ENCODE results near the gene CDC6.
A peak's percentile ranks its signal among the peaks of the same experiment; 100 is the strongest.

The CDC6 gene

GRCh38 chr17:40323391-40324381, 36.0 kb downstream of the CDC6 start:
- peak overlapping the region; percentile 99 for H3K27ac ChIP-seq
- CTCF ChIA-PET = interaction anchor here (0.6 kb wide), 1 partner anchor 63 kb away, joined by 3 read pairs; no protein-coding TSS in a partner anchor
- no peak for TF ChIP-seq CTCF (conservative IDR thresholded peaks at IDR 0.05; ENCODE audit: low read depth)
- no peak for DNase-seq (ENCODE audit: low spot score)
- POLR2A ChIA-PET (ENCODE audit: low non-redundant PET) = interaction anchor here (0.6 kb wide), 1 partner anchor 10 kb away, joined by 3 read pairs; no protein-coding TSS in a partner anchor

GRCh38 chr17:40325156-40326013, 37.7 kb downstream of the CDC6 start:
- no peak for DNase-seq (ENCODE audit: low spot score)
- H3K27ac ChIP-seq = peak overlapping the region; percentile 99
- POLR2A ChIA-PET (ENCODE audit: low non-redundant PET) = no interaction called here
- CTCF ChIA-PET = interaction anchor here (1.0 to 1.1 kb wide), 3 partner anchors 8 to 40 kb away, joined by 3 to 6 read pairs (median 4); partner anchors contain the start of gene GJD3
- no peak for TF ChIP-seq CTCF (conservative IDR thresholded peaks at IDR 0.05; ENCODE audit: low read depth)

GRCh38 chr17:40326014-40326831, 38.5 kb downstream of the CDC6 start:
- ChIA-PET CTCF (interaction anchor here (1.1 kb wide), 2 partner anchors 9 to 15 kb away, joined by 3 to 6 read pairs; no protein-coding TSS in a partner anchor), POLR2A (ENCODE audit: low non-redundant PET) (no interaction called here)
- no peak for DNase-seq (ENCODE audit: low spot score)

GRCh38 chr17:40326832-40327199, 39.1 kb downstream of the CDC6 start:
- no peak for DNase-seq (ENCODE audit: low spot score)
- ChIA-PET POLR2A (ENCODE audit: low non-redundant PET) (no interaction called here), CTCF (interaction anchor here (1.1 kb wide), 1 partner anchor 9 kb away, joined by 6 read pairs; no protein-coding TSS in a partner anchor)
- no peak for TF ChIP-seq CTCF (conservative IDR thresholded peaks at IDR 0.05; ENCODE audit: low read depth)
- H3K27ac ChIP-seq = peak overlapping the region; percentile 99

More at GRCh38 chr17:40326014-40326831, 38.5 kb downstream of the CDC6 start:
- H3K27ac ChIP-seq = peak overlapping the region; percentile 99
- no peak for TF ChIP-seq CTCF (conservative IDR thresholded peaks at IDR 0.05; ENCODE audit: low read depth)

DNA sequence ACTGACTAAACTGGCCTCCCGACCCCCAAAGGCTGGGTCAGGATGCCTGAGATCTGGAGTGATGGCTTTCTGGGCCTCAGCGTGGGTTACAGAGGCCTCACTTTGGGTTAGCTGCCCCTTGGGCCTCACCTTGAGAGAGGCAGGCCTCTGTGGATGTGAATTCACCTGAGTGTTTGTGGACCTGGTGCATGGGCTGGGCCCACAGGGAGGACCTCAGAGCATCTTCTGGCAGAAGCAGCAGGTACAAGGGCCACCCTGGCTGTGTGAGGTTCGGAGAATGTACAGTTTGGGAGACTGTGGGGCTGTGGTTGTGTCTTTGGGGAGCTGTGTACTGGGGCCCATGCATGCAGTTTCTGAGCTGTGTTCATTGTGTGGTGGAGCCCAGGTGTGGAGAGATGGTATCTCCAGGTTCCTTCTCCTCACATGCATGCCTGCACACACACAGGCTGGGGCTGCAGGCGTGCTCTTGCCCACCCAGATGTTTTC, 39.6 kb downstream of the CDC6 start:
- DNase-seq (ENCODE audit: low spot score) = no peak
- ChIA-PET CTCF (interaction anchor here (0.6 to 1.0 kb wide), 3 partner anchors 9 to 216 kb away, joined by 3 to 10 read pairs (median 3); no protein-coding TSS in a partner anchor), POLR2A (ENCODE audit: low non-redundant PET) (no interaction called here)
- no peak for TF ChIP-seq CTCF (conservative IDR thresholded peaks at IDR 0.05; ENCODE audit: low read depth)
- H3K27ac ChIP-seq = peak overlapping the region; percentile 99

Measured in RWPE1 (cell line).